ACC112 (cell line): ENCODE data around the gene SLC25A5.
A peak's percentile ranks its signal among the peaks of the same experiment; 100 is the strongest.
"Not testable (repeated sequence)": the region's sequence is repeated elsewhere in the genome, so short reads cannot be mapped to it uniquely, and the experiment has no call there.

ENCODE experiments used
- H2AFZ ChIP-seq: fragments of 200-600 bp; sonication (generic); one replicate; pipeline ENCODE4 v1.6.0; 2017; ENCODE audit warnings: antibody characterized with exemption, low read length; ENCODE audit not compliant: unreplicated experiment
- H3K27ac ChIP-seq: fragments of 200-600 bp; sonication (generic); 2 replicates; pipeline ENCODE4 v1.5.1; 2014; ENCODE audit warnings: low read depth, mild to moderate bottlenecking, antibody characterized with exemption, low read length, moderate library complexity
- H3K27me3 ChIP-seq: fragments of 200-600 bp; sonication (generic); 2 replicates; pipeline ENCODE4 v1.6.1; 2014; ENCODE audit warnings: mild to moderate bottlenecking, antibody characterized with exemption, low read length, moderate library complexity, mixed read lengths; ENCODE audit not compliant: insufficient read depth
- H3K36me3 ChIP-seq: fragments of 200-600 bp; sonication (generic); 2 replicates; pipeline ENCODE4 v1.6.1; 2016; ENCODE audit warnings: mild to moderate bottlenecking, antibody characterized with exemption, low read length, moderate library complexity, mixed read lengths; ENCODE audit not compliant: insufficient read depth
- H3K4me1 ChIP-seq: fragments of 200-600 bp; sonication (generic); one replicate; pipeline ENCODE4 v1.6.1; 2016; ENCODE audit warnings: low read length, mixed read lengths; ENCODE audit not compliant: insufficient read depth, unreplicated experiment, control insufficient read depth
- H3K4me3 ChIP-seq: fragments of 200-600 bp; sonication (generic); 2 replicates; pipeline ENCODE4 v1.5.1; 2014; ENCODE audit warnings: mild to moderate bottlenecking, low read depth, low read length
- H3K79me2 ChIP-seq: fragments of 200-600 bp; sonication (generic); one replicate; pipeline ENCODE4 v1.6.0; 2016; ENCODE audit warnings: low read length; ENCODE audit not compliant: control insufficient read depth, unreplicated experiment, insufficient read depth

The SLC25A5 gene

GRCh38 chrX:119489212-119490074 lies 21.2 kb downstream of the SLC25A5 start:
- H3K79me2 ChIP-seq, result no peaks in the 10 kb centered on the region
- no peak overlapping the region for H3K27ac ChIP-seq
- no peaks in the 10 kb centered on the region for H3K36me3 ChIP-seq
- no peak overlapping the region for H2AFZ ChIP-seq
- H3K27me3 ChIP-seq, result no peaks in the 10 kb centered on the region
- H3K4me1 ChIP-seq, result no peaks in the 10 kb centered on the region
- no peak overlapping the region for H3K4me3 ChIP-seq

GRCh38 chrX:119492463-119492862 lies 24.2 kb downstream of the SLC25A5 start:
- Histone ChIP-seq H3K27ac (no peak overlapping the region), H3K4me1 (no peaks in the 10 kb centered on the region), H3K36me3 (no peaks in the 10 kb centered on the region), H2AFZ (no peak overlapping the region), H3K4me3 (no peak overlapping the region), H3K27me3 (no peaks in the 10 kb centered on the region), H3K79me2 (no peaks in the 10 kb centered on the region)

GRCh38 chrX:119493851-119494495 lies 25.7 kb downstream of the SLC25A5 start:
- H3K4me1 ChIP-seq, H2AFZ ChIP-seq, H3K4me3 ChIP-seq, H3K79me2 ChIP-seq, H3K27ac ChIP-seq, H3K36me3 ChIP-seq, H3K27me3 ChIP-seq: not testable (repeated sequence)

- no peaks in the 10 kb centered on the region for H3K36me3 ChIP-seq
- no peaks in the 10 kb centered on the region for H3K79me2 ChIP-seq
- no peak overlapping the region for H3K27ac ChIP-seq
- H3K4me3 ChIP-seq, result no peak overlapping the region
- no peaks in the 10 kb centered on the region for H3K27me3 ChIP-seq
- H3K4me1 ChIP-seq, result no peaks in the 10 kb centered on the region
- H2AFZ ChIP-seq, result no peak overlapping the region
Observed at GRCh38 chrX:119495734-119496726, 27.8 kb downstream of the SLC25A5 start.

GRCh38 chrX:119497185-119497584 lies 28.9 kb downstream of the SLC25A5 start:
- no peaks in the 10 kb centered on the region for H3K79me2 ChIP-seq

DNA sequence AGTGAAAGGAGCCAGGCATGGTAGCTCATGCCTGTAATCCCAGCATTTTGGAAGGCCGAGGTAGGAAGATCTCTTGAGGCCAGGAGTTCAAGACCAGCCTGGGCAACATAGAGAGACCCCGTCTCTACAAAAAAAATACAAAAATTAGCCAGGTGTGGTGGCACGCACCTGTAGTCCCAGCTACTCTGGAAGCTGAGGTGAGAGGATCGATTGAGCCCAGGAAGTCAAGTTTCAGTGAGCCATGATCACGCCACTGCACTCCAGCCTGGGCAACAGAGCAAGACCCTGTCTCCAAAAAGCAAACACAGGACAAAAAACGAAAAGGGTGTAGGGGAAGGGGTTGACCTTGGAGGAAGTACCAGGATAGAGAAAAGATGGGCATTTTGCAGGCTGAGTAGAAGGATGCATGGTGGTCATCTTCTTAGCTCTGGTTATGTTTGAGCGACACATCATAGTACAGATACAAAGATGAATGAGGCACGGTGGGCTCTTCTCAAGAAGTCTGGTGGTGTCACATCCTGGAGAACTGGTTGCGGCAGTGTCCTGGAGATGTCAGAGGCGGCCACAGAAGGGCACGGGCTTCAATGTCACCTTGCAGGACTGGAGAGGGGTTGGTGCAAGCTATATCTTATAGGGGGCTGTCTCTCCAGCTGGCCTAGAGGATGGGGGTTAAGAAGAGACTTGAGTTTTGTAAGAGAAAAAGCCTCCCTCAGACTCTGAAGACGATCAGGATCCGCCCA lies 32.0 kb downstream of the SLC25A5 start:
- Histone ChIP-seq H3K36me3 (no peaks in the 10 kb centered on the region), H3K79me2 (no peaks in the 10 kb centered on the region), H3K4me1 (peaks cover 18% of the 10 kb centered on the region), H3K27me3 (no peaks in the 10 kb centered on the region), H3K27ac (no peak overlapping the region), H2AFZ (no peak overlapping the region), H3K4me3 (no peak overlapping the region)

More at GRCh38 chrX:119497185-119497584, 28.9 kb downstream of the SLC25A5 start:
- Histone ChIP-seq H3K4me1 (peaks cover 2% of the 10 kb centered on the region), H2AFZ (no peak overlapping the region), H3K27ac (no peak overlapping the region), H3K4me3 (no peak overlapping the region), H3K27me3 (no peaks in the 10 kb centered on the region), H3K36me3 (no peaks in the 10 kb centered on the region)

GRCh38 chrX:119501511-119502148 lies 33.4 kb downstream of the SLC25A5 start:
- Histone ChIP-seq H3K27ac (no peak overlapping the region; the same call in 1 of the 2 replicates), H3K79me2 (no peaks in the 10 kb centered on the region), H3K36me3 (no peaks in the 10 kb centered on the region), H3K27me3 (no peaks in the 10 kb centered on the region), H3K4me1 (peaks cover 18% of the 10 kb centered on the region), H2AFZ (no peak overlapping the region), H3K4me3 (no peak overlapping the region)

- Histone ChIP-seq H3K27me3 (no peaks in the 10 kb centered on the region), H3K79me2 (no peaks in the 10 kb centered on the region), H3K4me1 (peaks cover 23% of the 10 kb centered on the region), H3K36me3 (no peaks in the 10 kb centered on the region), H3K4me3 (peak overlapping the region; percentile 62; the same call in 1 of the 2 replicates), H2AFZ (peak overlapping the region; percentile 1), H3K27ac (peak overlapping the region; percentile 74)
Observed at GRCh38 chrX:119502727-119503483, 34.7 kb downstream of the SLC25A5 start.

DNA sequence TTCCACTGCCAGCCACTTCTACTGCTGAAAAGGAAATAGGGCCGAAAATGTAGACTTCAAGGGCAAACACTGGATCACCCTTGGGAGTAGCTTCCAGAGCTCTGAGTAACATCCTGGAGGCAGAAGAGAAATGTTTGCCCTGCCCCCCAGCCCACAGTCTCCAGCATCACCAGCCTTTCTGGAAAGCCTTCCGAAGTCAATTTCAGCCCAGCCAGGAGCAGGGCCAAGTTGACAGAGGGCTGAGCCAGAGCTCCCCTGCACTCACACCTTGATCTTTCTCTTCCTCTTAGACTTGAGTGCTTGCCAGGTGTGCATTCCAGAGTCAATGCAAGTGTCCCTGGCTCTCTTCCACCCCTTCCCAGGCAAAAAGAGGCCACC lies 35.2 kb downstream of the SLC25A5 start:
- Histone ChIP-seq H2AFZ (peak overlapping the region; percentile 50), H3K4me3 (0 out of 2 replicates have a peak overlapping the region, but pooled peaks have one; percentile 62), H3K4me1 (peaks cover 23% of the 10 kb centered on the region), H3K27me3 (no peaks in the 10 kb centered on the region), H3K79me2 (no peaks in the 10 kb centered on the region), H3K27ac (peak overlapping the region; percentile 74), H3K36me3 (no peaks in the 10 kb centered on the region)
